ENCODE measurements around the gene TMC1.
"Not testable (repeated sequence)": the region's sequence is repeated elsewhere in the genome, so short reads cannot be mapped to it uniquely, and the experiment has no call there.

The TMC1 gene

DNA sequence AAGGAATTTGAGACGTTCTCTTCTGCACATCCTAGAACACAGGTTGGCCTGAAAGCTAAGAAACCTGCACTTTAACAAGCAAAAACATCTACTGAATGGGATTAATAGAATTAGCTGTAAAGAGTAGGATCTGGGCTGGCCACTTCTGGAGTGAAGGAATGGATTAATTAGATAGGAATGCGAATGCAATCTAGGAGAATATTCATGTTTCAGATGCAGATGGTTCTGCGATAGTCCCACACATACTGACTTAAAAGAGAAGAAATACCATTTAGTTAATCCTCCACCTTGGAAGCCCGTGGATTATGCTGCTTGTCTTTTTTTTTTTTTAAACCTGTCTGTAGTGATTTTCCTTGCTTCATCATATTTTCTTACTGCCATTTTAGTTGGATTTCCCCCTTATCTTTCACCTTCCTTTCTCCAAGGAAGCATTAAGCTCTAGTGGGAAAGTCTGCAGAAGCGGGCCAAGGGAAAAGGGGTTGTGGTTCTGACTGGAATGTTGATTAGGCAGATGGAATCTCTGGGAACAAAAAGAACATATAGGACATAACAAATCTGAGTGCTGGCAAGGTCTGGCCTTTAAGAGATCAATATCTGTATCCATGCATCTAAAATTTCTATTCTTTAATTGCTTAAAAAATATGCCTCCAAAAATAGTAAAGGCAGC lies 279.1 kb downstream of the TMC1 start:
- Mint-ChIP-seq H3K4me1 (ENCODE audit: low read depth) (no peaks in the 10 kb centered on the region), H3K36me3 (no peaks in the 10 kb centered on the region), H3K9me3 (ENCODE audit: low read depth) (peaks cover 4% of the 10 kb centered on the region), H3K27me3 (peaks cover 2% of the 10 kb centered on the region), H3K4me3 (no peak overlapping the region), H3K27ac (no peak overlapping the region)

DNA sequence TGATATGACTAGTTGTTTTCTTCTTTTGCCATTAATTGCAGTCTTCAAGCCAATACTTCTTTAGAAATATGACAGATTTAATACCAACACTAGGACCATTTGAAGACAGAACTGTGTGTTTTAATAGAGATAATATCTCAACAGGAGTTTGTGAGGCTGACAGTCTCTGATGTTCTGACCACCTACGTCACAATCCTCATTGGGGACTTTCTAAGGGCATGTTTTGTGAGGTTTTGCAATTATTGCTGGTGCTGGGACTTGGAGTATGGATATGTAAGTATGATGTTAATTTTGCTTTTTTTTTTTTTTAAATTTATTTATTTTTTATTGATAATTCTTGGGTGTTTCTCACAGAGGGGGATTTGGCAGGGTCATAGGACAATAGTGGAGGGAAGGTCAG lies 283.8 kb downstream of the TMC1 start:
- H3K4me1 Mint-ChIP-seq (ENCODE audit: low read depth): no peaks in the 10 kb centered on the region
- no peak overlapping the region for H3K27ac Mint-ChIP-seq
- no peaks in the 10 kb centered on the region for H3K36me3 Mint-ChIP-seq
- no peaks in the 10 kb centered on the region for H3K27me3 Mint-ChIP-seq
- no peak overlapping the region for H3K4me3 Mint-ChIP-seq
- no peaks in the 10 kb centered on the region for H3K9me3 Mint-ChIP-seq (ENCODE audit: low read depth)

DNA sequence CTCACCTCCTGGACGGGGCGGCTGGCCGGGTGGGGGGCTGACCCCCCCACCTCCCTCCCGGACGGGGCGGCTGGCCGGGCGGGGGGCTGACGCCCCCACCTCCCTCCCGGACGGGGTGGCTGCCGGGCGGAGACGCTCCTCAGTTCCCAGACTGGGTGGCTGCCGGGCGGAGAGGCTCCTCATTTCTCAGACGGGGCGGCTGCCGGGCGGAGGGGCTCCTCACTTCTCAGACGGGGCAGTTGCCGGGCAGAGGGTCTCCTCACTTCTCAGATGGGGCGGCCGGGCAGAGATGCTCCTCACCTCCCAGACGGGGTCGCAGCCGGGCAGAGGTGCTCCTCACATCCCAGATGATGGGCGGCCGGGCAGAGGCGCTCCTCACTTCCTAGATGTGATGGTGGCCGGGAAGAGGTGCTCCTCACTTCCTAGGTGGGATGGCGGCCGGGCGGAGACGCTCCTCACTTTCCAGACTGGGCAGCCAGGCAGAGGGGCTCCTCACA lies 285.0 kb downstream of the TMC1 start:
- not testable (repeated sequence) for H3K27ac Mint-ChIP-seq; H3K4me1 Mint-ChIP-seq (ENCODE audit: low read depth); H3K36me3 Mint-ChIP-seq

DNA sequence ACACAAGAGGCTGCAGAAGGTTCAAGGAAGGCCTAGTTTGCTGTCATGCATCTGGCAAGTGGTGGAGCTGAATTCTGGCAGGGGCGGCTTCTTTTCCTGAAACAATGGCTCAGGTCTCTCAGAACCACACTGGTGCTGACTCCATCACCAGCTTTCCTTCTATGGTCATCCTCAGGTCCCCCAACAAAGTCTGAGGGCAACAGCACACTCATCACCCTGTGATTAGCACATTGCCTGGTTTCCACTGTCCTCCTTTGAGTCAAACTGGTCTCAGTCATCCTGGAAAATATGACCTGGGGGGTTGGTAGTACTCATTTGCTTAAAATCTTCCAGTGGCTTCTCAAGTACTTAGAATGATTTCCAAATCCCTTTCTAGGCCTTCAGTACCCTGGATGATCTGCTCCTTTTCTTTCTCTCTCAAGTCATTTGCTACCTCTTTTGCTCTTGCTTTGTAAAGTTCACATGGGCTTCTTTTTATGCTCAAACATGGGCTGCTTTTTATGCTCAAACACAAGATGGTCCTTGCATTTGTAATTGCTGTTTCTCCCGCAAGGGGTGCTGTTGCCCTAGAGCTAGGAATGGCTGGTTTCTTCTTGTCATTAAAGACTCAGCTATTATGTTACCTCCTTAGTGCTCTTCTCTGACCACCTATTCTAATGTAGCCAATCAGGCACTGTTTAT lies 286.5 kb downstream of the TMC1 start:
- Mint-ChIP-seq H3K36me3 (no peaks in the 10 kb centered on the region), H3K27ac (no peak overlapping the region), H3K4me3 (no peak overlapping the region), H3K9me3 (ENCODE audit: low read depth) (no peaks in the 10 kb centered on the region), H3K4me1 (ENCODE audit: low read depth) (no peaks in the 10 kb centered on the region), H3K27me3 (no peaks in the 10 kb centered on the region)

More for the DNA sequence above, 285.0 kb downstream of the TMC1 start:
- not testable (repeated sequence) for H3K9me3 Mint-ChIP-seq (ENCODE audit: low read depth); H3K4me3 Mint-ChIP-seq; H3K27me3 Mint-ChIP-seq

DNA sequence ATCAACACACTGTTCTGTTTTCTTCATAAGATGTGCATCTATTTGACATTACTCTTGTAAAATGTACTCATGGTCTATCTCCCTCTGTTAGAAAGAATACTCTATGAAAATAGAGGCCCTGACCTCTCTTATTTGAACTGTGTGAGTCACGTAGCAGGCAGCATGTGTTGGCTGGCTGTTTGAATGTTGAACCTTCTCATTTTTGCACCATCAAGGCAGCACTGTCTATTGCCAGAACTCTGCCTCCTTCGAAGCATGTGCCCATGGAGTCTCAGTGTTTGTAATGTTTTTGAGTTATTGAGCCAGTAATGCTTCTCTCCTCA lies 287.0 kb downstream of the TMC1 start:
- Mint-ChIP-seq H3K27me3 (no peaks in the 10 kb centered on the region), H3K36me3 (no peaks in the 10 kb centered on the region), H3K4me3 (no peak overlapping the region), H3K4me1 (ENCODE audit: low read depth) (no peaks in the 10 kb centered on the region), H3K9me3 (ENCODE audit: low read depth) (no peaks in the 10 kb centered on the region), H3K27ac (no peak overlapping the region)

DNA sequence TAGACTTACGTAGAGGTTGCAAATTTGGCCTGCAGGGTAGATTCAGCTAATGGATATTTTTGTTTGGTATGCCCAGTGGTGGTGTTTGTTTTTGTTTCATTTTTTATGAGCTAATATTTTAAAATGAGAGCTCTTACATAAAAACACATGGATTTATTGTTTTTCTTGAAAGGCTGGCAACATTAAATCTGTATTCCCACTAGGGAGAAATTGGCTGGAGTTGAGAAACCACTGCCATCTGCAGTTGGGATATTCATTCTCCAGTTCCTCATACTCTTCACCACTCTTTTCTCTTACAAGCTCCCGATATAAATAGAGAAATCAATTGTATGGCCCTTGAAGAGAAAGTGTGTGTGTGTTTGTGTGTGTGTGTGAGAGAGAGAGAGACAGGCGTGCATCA lies 288.2 kb downstream of the TMC1 start:
- no peaks in the 10 kb centered on the region for H3K27me3 Mint-ChIP-seq
- no peaks in the 10 kb centered on the region for H3K4me1 Mint-ChIP-seq (ENCODE audit: low read depth)
- no peak overlapping the region for H3K27ac Mint-ChIP-seq
- no peak overlapping the region for H3K4me3 Mint-ChIP-seq
- no peaks in the 10 kb centered on the region for H3K36me3 Mint-ChIP-seq
- no peaks in the 10 kb centered on the region for H3K9me3 Mint-ChIP-seq (ENCODE audit: low read depth)

DNA sequence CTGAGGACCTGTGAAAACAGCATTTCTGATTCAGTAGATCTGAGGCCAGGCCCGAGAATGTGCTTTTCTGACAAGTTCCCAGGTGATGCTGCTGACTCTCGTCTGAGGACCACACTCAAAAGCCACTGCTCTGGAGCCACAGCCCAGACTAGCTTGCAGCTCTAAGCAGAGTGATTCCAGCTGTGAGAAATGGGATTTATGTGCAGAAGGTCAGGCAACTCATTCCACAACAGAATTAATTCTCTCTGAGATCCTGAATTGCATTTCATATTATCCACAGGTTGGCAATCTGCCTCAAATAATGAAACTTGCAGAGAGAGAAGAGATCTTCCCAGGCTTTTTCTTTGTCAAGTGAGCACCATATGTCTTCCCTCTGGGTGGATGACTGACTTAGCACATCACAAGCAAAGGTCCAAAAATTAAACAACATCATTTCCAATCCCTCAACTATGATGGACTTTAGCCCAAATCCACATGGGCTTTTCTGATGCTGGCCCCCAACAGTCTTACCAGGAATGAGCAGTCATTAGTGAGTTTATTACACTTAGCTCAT lies 291.2 kb downstream of the TMC1 start:
- H3K4me1 Mint-ChIP-seq (ENCODE audit: low read depth): no peaks in the 10 kb centered on the region
- H3K27me3 Mint-ChIP-seq: no peaks in the 10 kb centered on the region
- H3K4me3 Mint-ChIP-seq: no peak overlapping the region
- no peak overlapping the region for H3K27ac Mint-ChIP-seq
- H3K36me3 Mint-ChIP-seq: no peaks in the 10 kb centered on the region
- no peaks in the 10 kb centered on the region for H3K9me3 Mint-ChIP-seq (ENCODE audit: low read depth)

DNA sequence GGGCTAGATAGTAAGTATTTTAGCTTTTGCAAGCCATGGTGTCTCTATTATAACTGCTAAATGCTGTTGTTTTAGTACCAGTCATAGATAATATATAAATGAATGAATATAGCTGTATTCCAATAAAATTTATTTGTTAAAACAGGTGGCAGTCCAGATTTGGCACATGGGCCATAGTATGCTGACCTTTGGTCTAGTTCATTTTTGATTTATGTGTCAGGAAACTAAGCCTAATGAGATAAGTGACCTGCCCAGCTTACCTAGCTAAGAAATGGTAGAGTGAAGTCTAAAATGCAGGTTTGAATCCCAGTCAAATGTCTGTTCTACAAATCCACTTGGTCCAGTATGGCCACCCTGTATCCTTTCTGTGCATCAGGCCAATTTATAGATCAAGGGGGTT lies 292.1 kb downstream of the TMC1 start:
- Mint-ChIP-seq H3K36me3 (no peaks in the 10 kb centered on the region), H3K4me1 (ENCODE audit: low read depth) (no peaks in the 10 kb centered on the region), H3K27ac (no peak overlapping the region), H3K27me3 (peaks cover 1% of the 10 kb centered on the region), H3K4me3 (no peak overlapping the region), H3K9me3 (ENCODE audit: low read depth) (no peaks in the 10 kb centered on the region)

DNA sequence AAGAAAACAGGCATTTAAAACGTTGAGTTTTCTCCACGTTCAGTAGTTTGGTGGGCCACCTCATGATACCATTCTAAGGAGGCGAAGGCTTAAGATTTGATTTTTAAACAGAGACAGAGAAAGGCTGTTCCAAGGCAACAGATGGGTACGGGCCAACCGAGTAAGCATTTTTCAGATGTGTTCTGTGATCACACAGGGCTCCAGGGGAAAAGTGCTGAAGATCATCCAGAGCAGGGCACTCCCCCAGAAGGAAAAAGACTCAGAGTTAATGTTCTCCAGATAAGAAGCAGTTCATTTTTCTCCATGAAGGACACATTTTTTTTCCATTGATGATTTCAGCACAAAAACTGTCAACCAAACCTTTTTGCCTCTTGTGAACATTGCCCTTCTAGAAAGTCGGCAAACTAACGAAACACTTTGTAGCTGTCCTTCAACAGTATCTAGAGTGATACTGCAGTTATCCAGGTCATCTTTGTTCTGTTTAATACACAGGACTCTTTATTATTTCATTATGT lies 292.7 kb downstream of the TMC1 start:
- Mint-ChIP-seq H3K4me3 (no peak overlapping the region), H3K4me1 (ENCODE audit: low read depth) (no peaks in the 10 kb centered on the region), H3K36me3 (no peaks in the 10 kb centered on the region), H3K27me3 (peaks cover 2% of the 10 kb centered on the region), H3K27ac (no peak overlapping the region), H3K9me3 (ENCODE audit: low read depth) (no peaks in the 10 kb centered on the region)

DNA sequence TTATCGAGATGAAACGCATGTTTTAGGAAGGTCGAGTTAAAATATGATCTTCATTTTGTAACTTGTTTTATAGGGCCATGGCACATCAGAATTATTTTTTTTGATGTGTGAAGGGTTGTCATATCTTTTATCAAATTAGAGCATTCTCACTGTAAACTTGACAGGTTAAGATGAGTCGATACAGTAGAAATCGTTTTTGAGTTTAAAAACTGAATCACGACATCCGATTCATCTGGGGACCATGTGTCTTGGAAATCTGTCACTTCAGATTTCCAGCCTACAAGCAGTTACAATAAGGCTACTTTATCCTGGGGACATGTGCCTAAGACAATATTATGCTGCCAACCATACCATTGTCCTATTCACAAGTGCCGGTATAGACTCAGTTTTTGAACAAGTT lies 295.3 kb downstream of the TMC1 start:
- Mint-ChIP-seq H3K9me3 (ENCODE audit: low read depth) (no peaks in the 10 kb centered on the region), H3K27ac (no peak overlapping the region), H3K36me3 (no peaks in the 10 kb centered on the region), H3K27me3 (peaks cover 2% of the 10 kb centered on the region), H3K4me1 (ENCODE audit: low read depth) (no peaks in the 10 kb centered on the region), H3K4me3 (no peak overlapping the region)

DNA sequence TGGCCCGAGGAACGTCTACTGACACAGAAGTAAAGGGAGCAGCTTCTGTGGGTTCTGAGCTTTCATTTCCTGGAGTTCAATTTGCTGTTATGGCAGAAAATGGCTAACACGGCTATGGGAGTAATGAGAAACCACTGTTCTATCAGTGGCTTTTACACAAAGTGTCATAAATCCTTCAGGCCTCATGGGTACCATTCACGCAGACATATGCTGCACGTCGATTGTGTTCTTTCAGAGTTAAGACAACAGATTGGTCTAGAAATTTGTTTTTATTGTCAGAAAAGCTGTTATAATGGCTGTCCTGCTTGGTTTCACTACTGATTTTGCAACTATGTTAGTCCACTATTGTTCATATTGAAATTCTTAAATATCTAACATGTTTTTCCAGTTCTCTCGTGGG lies 296.0 kb downstream of the TMC1 start:
- H3K36me3 Mint-ChIP-seq: no peaks in the 10 kb centered on the region
- H3K4me3 Mint-ChIP-seq: no peak overlapping the region
- no peak overlapping the region for H3K27ac Mint-ChIP-seq
- H3K27me3 Mint-ChIP-seq: peaks cover 2% of the 10 kb centered on the region
- no peaks in the 10 kb centered on the region for H3K9me3 Mint-ChIP-seq (ENCODE audit: low read depth)
- H3K4me1 Mint-ChIP-seq (ENCODE audit: low read depth): no peaks in the 10 kb centered on the region

DNA sequence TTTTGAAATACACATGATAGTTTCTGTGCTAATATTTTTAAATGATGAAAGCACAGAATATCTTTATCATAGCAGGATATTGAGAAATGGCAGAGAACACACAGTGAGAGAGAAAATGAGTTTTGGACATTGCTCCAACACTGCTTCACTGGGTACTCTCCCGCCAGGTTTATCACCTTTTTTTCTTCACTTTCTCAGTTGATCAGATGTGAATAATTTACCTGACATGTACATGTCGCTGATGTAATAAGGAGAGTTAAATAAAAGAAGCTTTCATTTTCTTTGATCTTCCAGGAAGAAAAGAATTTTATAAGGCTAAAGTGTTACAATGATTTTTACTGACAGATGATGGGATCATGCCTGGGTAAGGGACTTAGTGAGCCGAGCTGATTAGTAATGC lies 297.0 kb downstream of the TMC1 start:
- H3K4me3 Mint-ChIP-seq: no peak overlapping the region
- H3K9me3 Mint-ChIP-seq (ENCODE audit: low read depth): no peaks in the 10 kb centered on the region
- no peaks in the 10 kb centered on the region for H3K4me1 Mint-ChIP-seq (ENCODE audit: low read depth)
- H3K27ac Mint-ChIP-seq: no peak overlapping the region
- H3K36me3 Mint-ChIP-seq: no peaks in the 10 kb centered on the region
- H3K27me3 Mint-ChIP-seq: peaks cover 2% of the 10 kb centered on the region

DNA sequence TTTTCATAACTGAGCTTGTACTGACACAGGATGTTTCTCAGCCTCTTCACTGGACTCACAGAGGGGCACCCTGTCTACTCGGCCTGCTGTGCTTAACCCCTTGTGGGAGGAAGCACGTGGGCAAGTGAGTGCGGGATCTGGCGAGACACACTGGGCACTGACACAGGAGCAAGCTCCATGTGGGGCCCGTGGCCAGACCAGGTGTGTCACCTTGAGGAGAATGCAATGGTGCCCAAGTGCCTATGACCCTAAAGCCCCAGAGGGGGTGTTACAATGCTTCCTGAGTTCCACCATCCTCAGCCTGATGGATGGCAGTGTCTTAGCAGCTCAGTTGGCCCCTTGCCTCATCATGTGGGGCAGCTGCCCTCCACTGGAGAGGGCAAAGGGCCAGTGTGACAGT lies 302.6 kb downstream of the TMC1 start:
- no peaks in the 10 kb centered on the region for H3K9me3 Mint-ChIP-seq (ENCODE audit: low read depth)
- no peaks in the 10 kb centered on the region for H3K36me3 Mint-ChIP-seq

DNA sequence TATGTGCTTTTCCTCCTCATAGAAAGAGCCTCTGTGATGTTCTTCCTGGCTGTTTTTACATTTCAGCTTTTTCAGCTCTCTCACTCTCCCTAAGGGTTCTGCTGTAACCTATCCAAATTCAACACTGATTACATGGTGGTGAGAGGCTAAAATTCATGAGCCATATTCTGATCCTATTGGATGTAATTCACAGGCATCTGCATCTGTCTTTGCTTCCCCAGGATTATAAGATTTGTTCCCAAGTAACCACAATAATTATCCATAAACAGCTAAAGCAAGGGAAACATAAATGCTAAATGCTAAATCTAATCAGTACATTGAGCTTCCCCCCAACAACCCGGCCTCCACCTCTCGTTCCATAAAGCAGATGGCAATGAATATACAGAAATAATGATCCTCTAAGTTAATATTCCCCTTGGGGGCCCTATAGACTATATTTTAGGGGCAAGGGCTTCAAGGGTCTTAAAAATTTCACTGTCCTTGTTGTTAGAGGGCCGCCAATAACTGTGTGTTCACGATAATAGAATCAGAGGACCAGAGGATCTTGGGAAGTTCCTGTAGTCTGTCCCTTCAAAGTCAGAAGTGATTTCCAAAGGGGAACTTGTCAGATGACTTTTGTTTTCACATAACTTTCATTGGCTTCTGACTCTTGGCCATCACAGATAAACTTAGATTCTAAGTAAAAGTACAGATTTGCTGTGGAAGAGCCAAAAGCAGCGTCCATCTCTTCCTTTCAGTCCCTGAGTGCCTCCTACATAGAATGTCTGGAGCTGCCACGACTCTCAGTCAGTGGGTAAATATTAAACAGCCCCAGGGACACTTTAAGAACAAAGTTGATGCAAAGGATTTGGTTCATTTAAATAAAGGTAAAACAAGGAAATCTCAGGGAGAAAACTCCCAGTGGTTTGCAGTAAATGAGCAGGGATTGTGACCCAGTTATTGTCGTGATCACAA lies 305.9 kb downstream of the TMC1 start:
- H3K27me3 Mint-ChIP-seq: peaks cover 1% of the 10 kb centered on the region
- H3K4me1 Mint-ChIP-seq (ENCODE audit: low read depth): no peaks in the 10 kb centered on the region
- no peak overlapping the region for H3K27ac Mint-ChIP-seq
- H3K36me3 Mint-ChIP-seq: no peaks in the 10 kb centered on the region
- no peaks in the 10 kb centered on the region for H3K9me3 Mint-ChIP-seq (ENCODE audit: low read depth)
- H3K4me3 Mint-ChIP-seq: no peak overlapping the region

More for the DNA sequence above, 302.6 kb downstream of the TMC1 start:
- Mint-ChIP-seq H3K27ac (no peak overlapping the region), H3K27me3 (peaks cover 1% of the 10 kb centered on the region), H3K4me3 (no peak overlapping the region), H3K4me1 (ENCODE audit: low read depth) (no peaks in the 10 kb centered on the region)
